AG09319 (cell line): ENCODE data around the gene TXNDC15.
"Not testable (repeated sequence)": the region's sequence is repeated elsewhere in the genome, so short reads cannot be mapped to it uniquely, and the experiment has no call there.

Experiments
- DNase-seq: peaks from one replicate; pipeline ENCODE4 v3.0.0-alpha.2; 2010; ENCODE audit warnings: low read depth; ENCODE audit errors: extremely low read depth
- CTCF ChIP-seq: IDR thresholded peaks from 2 replicates; pipeline ENCODE4 v1.5.1; 2011; ENCODE audit warnings: low read depth, mild to moderate bottlenecking, inconsistent platforms, low read length, moderate library complexity

The TXNDC15 gene

GRCh38 chr5:134840811-134841210 lies 33.4 kb upstream of the TXNDC15 start:
- no peak for DNase-seq
- TF ChIP-seq CTCF: no peak

GRCh38 chr5:134844252-134844651 lies 29.9 kb upstream of the TXNDC15 start:
- DNase-seq: no peak
- TF ChIP-seq CTCF: no peak

GRCh38 chr5:134845335-134845851 lies 28.8 kb upstream of the TXNDC15 start:
- no peak for DNase-seq
- TF ChIP-seq CTCF: no peak

- TF ChIP-seq CTCF: no peak
- peak; percentile 94 for DNase-seq
These were observed 28.1 kb upstream of the TXNDC15 start, which contains the start of gene C5orf24 for GRCh38 chr5:134845852-134846640. Gene C5orf24, plus strand, starts transcription at chr5:134845968. Its CDS starts 8,933 bp downstream, at chr5:134854901.

- no peak for DNase-seq
- no peak for TF ChIP-seq CTCF
These were observed 27.6 kb upstream of the TXNDC15 start for GRCh38 chr5:134846641-134846960.

- DNase-seq: not testable (repeated sequence)
These were observed 24.7 kb upstream of the TXNDC15 start for GRCh38 chr5:134849434-134849933.

GRCh38 chr5:134851307-134851923 lies 22.8 kb upstream of the TXNDC15 start:
- DNase-seq: no peak
- peak; percentile 66 for TF ChIP-seq CTCF

GRCh38 chr5:134856465-134856864 lies 17.7 kb upstream of the TXNDC15 start:
- DNase-seq: not testable (repeated sequence)
